DMS153 treated with DMSO at 0.1 percent for 48 hours (cell line): Measurements from ENCODE around the gene MED9.
"Not testable (repeated sequence)": the region's sequence is repeated elsewhere in the genome, so short reads cannot be mapped to it uniquely, and the experiment has no call there.

ENCODE experiments used
- DNase-seq: peaks from one replicate; lab custom pipeline; 2025; ENCODE audit not compliant: unreplicated experiment; lab: John Stamatoyannopoulos, UW

MED9 gene

GRCh38 chr17:17454700-17455099, 22.1 kb upstream of the MED9 start:
- not testable (repeated sequence) for DNase-seq

DNA sequence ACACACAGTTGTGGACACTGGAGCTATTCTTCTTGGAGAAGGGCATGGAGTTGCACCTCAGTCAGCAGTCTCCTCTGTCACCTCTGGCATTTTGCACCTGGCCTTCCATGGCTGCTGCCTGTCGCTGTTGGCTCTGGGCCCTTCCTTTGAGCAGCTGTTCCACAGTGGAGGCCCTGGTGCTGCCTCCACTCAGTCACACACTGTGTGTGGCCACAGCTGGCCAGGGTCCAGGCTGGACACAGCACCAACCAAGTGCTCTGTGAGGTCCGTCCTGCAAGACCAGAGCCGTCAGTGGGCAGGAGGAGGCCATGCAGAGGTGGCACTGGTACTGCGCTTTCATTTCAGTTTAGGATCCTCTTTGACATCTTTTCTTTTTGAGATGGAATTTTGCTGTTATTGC, 21.6 kb upstream of the MED9 start:
- DNase-seq = no peak

- no peak for DNase-seq
Observed at GRCh38 chr17:17456251-17456650, 20.5 kb upstream of the MED9 start.

GRCh38 chr17:17457680-17458079, 19.1 kb upstream of the MED9 start:
- DNase-seq = no peak

DNA sequence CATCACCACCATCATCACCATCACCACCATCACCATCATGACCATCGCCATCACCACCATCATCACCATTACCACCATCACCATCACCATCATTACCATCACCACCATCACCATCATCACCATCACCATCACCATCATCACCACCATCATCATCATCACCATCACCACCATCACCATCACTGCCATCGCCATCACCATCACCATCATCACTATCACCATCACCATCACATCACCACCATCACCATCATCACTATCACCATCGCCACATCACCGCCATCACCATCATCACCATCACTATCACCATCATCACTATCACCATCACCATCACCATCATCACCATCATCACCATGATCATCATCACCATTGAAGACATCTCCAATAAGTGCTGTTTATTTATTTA, 16.8 kb upstream of the MED9 start:
- DNase-seq = no peak

DNA sequence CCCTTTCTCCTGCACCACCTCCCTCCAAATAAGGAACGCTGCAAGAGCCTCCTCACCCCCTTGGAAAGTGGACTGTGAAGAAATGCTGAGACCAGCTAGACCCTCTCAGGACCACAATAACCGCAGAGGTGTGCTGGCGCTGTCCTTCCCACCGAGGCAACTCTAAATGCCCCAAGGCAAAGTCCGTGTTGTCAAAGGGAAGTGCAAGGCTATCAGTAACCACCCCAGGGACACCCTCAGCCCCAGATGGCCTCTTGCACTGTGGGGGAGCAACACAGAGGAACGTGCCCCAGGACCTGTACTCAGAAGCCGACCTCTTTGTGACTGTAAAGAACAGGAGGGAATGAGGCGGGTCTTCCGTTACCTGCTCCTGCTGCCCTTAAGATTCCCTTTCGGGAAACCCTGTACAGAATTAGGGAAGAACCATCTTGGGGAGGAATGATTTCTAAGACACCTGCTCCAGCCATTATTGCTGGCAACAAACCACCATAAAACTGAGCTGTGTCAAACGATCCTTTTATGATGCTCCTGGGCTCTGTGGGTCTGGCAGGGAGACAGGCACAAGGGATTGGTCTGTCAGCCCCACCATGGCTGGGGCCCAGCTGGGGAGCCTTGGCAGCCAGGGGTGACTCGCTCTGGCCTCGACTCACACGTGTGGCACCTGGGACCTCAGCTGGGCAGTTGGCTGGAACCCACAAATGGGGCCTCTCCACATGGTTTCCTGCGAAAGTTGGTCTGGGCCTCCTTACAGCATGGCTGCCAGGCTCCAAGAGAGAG, 14.6 kb upstream of the MED9 start:
- DNase-seq = no peak

DNA sequence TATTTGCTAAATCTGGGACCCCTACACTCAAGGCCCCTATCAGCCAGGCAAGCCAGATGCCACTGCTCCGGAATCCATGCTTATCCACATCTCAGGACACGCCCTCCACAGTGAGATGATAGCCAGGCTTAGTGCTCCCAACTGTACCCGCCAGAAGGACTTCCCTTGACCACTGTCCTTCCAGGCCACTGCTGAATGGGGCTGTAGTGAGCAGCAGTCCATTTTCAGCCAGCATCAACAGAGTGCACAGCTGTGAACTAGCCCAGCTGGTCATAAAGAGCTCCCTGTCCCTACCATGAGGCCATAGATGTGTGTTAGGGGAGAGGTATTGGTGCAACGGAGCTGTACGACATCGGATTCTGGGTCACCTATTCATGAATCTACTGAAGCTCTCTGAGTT, 13.0 kb upstream of the MED9 start:
- DNase-seq = no peak

- not testable (repeated sequence) for DNase-seq
Observed at GRCh38 chr17:17465878-17466277, 10.9 kb upstream of the MED9 start.

GRCh38 chr17:17466511-17466910, 10.3 kb upstream of the MED9 start:
- no peak for DNase-seq

- DNase-seq = no peak
Observed at GRCh38 chr17:17467016-17467415, 9.8 kb upstream of the MED9 start.

DNA sequence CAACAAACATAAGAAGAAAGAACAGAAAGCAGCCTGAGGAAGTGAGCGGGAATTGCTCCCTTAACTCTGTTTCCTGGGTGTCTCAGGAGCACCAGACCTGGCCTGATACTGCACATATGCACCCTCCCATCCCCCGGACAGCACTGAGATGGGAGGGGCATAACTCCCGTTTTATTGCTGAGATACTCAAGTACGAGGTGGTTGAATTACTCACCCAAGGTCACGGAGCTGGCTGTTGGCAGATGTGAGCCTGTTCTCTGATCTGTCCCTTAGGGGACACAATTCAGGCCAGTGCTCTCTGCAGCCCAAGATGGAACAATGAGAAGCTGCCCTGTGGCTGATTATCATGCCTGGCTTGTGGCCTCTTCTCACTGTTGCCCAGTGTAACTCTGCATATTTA, 9.1 kb upstream of the MED9 start:
- DNase-seq = no peak

DNA sequence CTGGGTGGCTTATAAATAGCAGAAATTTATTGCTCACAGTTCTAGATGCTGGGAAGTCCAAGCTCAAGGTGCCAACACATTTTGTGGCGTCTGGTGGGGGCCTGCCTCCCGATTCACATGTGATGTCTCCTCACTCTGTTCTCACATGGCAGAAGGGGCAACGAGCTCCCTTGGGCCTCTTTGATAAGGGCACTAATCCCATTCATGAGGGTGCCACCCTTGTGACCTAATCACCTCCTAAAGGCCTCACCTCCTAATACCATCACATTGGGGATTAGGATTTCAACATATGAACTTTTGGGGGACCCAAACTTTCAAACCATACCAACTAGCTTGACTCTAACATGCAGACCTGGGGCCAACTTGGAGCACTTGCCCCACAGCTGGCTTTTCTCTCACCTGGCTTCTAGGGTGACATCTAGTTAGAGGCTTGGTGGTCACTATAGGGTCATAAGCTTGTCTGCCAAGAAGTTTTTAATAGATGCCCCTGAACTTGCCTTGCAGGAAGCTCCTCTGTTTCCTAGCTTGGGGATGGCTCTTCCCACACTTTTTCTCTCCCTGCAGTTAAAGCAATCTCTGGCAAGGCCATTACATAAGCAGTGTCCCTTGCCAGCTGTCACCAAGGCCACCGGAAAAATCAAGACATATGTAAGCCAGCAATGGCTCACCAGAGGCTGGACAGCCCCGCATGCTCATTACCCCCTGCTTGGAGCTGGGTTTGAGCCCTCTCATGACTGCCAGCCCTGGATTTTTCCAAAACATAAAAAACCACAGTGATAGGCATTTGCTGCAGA, 8.4 kb upstream of the MED9 start:
- DNase-seq = no peak

DNA sequence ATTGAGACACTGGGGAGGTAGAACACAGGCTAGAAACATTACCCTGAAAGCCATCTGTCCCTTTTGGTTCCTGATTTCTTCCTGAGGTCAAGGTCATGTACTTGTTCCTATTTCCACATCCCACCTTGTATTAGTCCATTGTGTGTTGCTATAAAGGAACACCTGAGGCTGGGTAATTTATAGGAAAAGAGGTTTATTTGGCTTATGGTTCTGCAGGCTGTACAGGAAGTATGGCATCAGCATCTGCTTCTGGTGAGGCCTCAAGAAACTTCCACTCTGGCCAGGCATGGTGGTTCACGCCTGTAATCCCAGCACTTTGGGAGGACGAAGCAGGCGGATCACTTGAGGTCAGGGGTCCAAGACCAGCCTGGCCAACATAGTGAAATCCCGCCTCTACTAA, 7.4 kb upstream of the MED9 start:
- DNase-seq = no peak

GRCh38 chr17:17469996-17470395, 6.8 kb upstream of the MED9 start:
- no peak for DNase-seq

GRCh38 chr17:17472333-17472920, 4.4 kb upstream of the MED9 start:
- no peak for DNase-seq

DNA sequence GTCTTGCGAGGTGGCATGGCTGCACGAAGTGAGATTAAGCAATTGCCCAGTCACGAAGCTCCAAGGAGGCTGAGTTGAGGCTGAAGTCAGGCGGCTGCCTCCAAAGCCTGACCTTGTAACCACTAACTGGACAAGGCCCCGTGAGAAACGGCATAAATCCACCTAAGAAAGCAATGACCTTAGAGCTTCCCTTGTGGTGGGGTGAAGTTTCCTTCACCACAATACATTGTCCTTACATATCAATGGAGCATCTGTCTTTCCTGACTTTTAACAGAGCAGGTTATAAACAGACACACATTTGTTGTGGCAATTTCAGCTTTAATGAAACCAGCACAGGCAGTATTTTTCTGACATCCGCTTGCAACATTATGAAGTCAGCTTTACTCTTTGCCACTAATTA, 2.5 kb upstream of the MED9 start:
- DNase-seq = no peak

DNA sequence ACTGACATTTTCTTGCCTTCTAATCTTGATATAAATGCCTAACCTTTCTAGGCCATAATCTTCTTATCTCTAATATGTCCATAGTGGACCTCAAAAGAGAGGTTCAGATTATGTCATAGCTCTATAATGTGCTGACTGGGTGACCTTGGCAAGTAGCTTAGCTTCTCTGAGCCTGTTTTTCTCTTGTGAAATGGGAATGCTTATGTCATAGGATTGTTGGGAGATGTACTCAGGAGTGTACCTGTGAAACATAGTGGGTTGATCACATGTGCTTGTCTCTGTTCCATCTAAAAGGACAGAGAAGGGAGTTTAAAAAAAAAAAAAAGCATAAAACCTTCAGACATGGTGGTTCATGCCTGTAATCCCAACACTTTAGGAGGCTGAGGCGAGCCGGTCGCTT, 2.4 kb downstream of the MED9 start:
- no peak for DNase-seq

DNA sequence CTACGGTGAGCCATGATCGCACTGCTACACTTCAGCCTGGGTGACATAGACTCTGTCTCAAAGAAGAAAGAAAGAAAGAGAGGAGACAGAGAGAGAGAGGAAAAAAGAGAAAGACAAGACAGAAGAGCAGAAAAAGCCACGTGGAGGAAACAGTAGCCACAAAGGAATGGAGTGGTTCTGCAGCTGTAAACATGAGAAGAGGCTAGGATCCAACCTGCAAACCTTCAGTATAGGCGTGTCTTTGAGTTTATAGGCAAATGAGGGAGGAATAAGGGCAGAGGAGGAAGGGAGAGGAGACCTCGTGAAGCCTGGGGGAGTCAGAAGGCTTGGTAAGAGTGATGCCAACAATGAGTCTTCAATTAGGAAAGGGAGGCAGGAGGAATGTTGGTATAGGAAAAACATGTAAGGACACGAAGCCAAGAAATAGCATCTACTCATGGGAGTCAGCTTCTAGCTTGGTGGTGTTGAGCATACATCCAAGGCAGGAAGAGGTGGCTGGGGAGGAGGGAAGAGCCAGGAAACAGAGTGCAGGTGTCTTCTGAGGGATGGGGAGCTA, 3.9 kb downstream of the MED9 start:
- DNase-seq = no peak

- DNase-seq = no peak
Observed at GRCh38 chr17:17481860-17482259, 5.1 kb downstream of the MED9 start.

GRCh38 chr17:17484451-17484899, 7.7 kb downstream of the MED9 start:
- DNase-seq = no peak

DNA sequence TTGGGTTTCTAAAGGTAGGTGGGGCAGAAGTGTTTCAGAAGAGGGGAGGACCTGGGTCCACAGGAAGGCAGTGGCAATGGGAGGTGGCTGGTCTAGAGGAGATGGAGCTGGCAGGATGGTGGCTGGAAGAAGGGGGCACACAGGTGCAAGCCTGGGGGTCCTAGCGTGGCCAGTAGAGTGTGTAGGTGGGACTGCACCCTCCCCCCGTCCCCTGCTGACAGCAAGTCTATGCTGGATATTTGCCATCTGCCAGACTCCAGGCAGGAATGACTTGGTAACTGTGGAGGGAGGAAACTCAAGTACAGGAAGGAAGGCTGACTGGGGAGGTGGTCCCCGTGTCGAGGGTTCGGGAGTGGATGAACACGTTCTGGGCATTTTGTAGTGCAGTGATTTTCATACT, 8.6 kb downstream of the MED9 start:
- DNase-seq = no peak

DNA sequence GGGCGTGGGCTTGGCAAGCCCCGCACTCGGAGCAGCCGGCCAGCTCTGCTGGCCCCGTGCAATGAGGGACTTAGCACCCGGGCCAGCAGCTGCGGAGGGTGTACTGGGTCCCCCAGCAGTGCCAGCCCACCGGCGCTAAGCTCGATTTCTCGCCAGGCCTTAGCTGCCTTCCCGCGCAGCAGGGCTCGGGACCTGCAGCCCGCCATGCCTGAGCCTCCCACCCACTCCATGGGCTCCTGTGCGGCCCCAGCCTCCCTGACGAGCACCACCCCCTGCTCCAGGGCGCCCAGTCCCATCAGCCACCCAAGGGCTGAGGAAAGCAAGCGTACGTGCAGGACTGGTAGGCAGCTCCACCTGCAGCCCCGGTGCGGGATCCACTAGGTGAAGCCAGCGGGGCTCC, 9.6 kb downstream of the MED9 start:
- not testable (repeated sequence) for DNase-seq
